Karpas-422 (cell line): Measurements from ENCODE around the gene KCND1. TPM values are rescaled to one million over a fixed set of nuclear protein-coding genes. Genes with fewer than 3 reads are reported as not detected.

Experiments
- DNase-seq: peaks from one replicate; pipeline ENCODE4 v3.0.0-alpha.2; 2015
- H2AFZ ChIP-seq: fragments of 200-600 bp; sonication (generic); 2 replicates; pipeline ENCODE4 v1.6.1; 2014; ENCODE audit warnings: antibody characterized with exemption, low read length, mixed read lengths
- H3K27ac ChIP-seq: fragments of 200-600 bp; sonication (generic); 2 replicates; pipeline ENCODE4 v1.5.1; 2014; ENCODE audit warnings: mild to moderate bottlenecking, low read length, moderate library complexity
- H3K27me3 ChIP-seq: fragments of 200-600 bp; sonication (generic); 2 replicates; pipeline ENCODE4 v1.6.1; 2014; ENCODE audit warnings: low read length, mixed read lengths
- H3K36me3 ChIP-seq: fragments of 200-600 bp; sonication (generic); 2 replicates; pipeline ENCODE4 v1.6.1; 2014; ENCODE audit warnings: low read length, mixed read lengths; ENCODE audit not compliant: insufficient read depth
- H3K4me1 ChIP-seq: fragments of 200-600 bp; sonication (generic); 2 replicates; pipeline ENCODE4 v1.6.1; 2014; ENCODE audit warnings: mild to moderate bottlenecking, low read length, mixed read lengths
- H3K4me2 ChIP-seq: fragments of 200-600 bp; sonication (generic); 2 replicates; pipeline ENCODE4 v1.6.1; 2014; ENCODE audit warnings: low read length, low read depth, mild to moderate bottlenecking; ENCODE audit not compliant: poor library complexity, severe bottlenecking
- H3K4me3 ChIP-seq: fragments of 200-600 bp; sonication (generic); 2 replicates; pipeline ENCODE4 v1.5.1; 2014; ENCODE audit warnings: mild to moderate bottlenecking, antibody characterized with exemption, low read length, mixed read lengths
- H3K79me2 ChIP-seq: fragments of 200-600 bp; sonication (generic); 2 replicates; pipeline ENCODE4 v1.6.1; 2014; ENCODE audit warnings: mild to moderate bottlenecking, low read length, mixed read lengths
- H3K9ac ChIP-seq: fragments of 200-600 bp; sonication (generic); 2 replicates; pipeline ENCODE4 v1.6.0; 2014; ENCODE audit warnings: low read length
- H3K9me2 ChIP-seq: fragments of 200-600 bp; sonication (generic), shearing (Covaris generic); replicated peaks from 2 replicates; pipeline ENCODE4 v1.6.0; 2014; ENCODE audit warnings: mild to moderate bottlenecking, low read length, moderate library complexity; ENCODE audit not compliant: insufficient read depth
- H3K9me3 ChIP-seq: fragments of 300-700, 200-600 bp; sonication (generic); 2 replicates; pipeline ENCODE4 v1.6.1; 2014; ENCODE audit warnings: low read length, mixed read lengths
- H4K20me1 ChIP-seq: fragments of 200-600 bp; sonication (generic); 2 replicates; pipeline ENCODE4 v1.6.1; 2014; ENCODE audit warnings: mild to moderate bottlenecking, antibody characterized with exemption, low read length, low read depth; ENCODE audit not compliant: insufficient read depth
- total RNA-seq: library from RNA; depleted of rRNA; stranded (reverse); fragments of >200 nt; shearing (Covaris generic); gene quantifications from 2 replicates; pipeline ENCODE4 v1.2.3, GENCODE V29; 2014; ENCODE audit warnings: low replicate concordance

The KCND1 gene
- total RNA-seq, 1 experiment from 2014 or later: 2.2 TPM

DNA sequence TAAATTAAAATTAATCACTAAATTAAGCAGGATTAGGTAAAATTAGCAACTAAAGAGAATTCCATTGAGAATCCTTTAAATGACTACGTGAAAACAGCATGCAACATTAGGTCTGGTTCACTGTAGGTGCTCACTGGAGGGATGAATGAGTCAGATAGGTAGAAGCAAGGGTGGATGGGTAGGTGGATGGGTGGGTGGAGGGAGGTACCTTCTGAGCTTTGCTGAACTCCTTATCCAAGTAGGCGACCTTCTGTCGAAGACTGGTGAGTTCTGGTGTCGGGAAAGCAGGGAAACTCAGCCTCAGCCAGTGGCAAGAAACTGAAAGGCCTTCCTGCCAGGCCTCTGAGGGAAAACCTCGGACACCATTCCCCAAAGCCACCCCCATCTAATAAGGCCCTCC is 27.4 kb upstream of the KCND1 start:
- H4K20me1 ChIP-seq: no peaks in the 10 kb centered on the region
- 0 out of 2 replicates have a peak, but pooled peaks cover 9% of the 10 kb centered on the region for H3K36me3 ChIP-seq
- no peak for DNase-seq
- no peak overlapping the region for H3K4me3 ChIP-seq
- no peak overlapping the region for H3K4me2 ChIP-seq
- peaks cover 17% of the 10 kb centered on the region for H3K4me1 ChIP-seq
- no peak overlapping the region for H3K9ac ChIP-seq
- no peaks in the 10 kb centered on the region for H3K9me3 ChIP-seq
- no peak overlapping the region for H3K27ac ChIP-seq
- H2AFZ ChIP-seq: no peak overlapping the region
- no peaks in the 10 kb centered on the region for H3K27me3 ChIP-seq
- H3K79me2 ChIP-seq: peaks cover 15% of the 10 kb centered on the region
- H3K9me2 ChIP-seq: no peaks in the 10 kb centered on the region

DNA sequence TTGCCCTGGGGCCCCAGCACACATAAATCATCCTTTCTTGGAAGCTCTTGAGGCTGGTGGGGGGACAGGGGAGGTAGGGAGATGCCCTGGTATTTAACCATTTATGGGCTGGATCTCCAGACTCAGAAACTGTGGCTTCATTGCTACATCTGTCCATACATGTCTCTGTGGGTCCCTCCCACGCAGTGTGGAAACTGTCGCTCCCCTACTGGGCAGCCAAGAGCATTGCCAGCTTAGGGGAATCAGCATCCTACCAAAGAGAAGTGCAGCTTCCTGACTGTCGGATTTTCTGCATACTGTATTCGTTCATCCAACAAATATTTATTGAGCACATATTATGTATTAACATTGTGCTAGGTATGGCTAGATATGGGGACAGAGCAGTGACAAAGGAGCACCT is 26.7 kb upstream of the KCND1 start:
- H4K20me1 ChIP-seq: no peaks in the 10 kb centered on the region
- no peak overlapping the region for H3K27ac ChIP-seq
- DNase-seq: no peak
- peaks cover 15% of the 10 kb centered on the region for H3K79me2 ChIP-seq
- no peak overlapping the region for H2AFZ ChIP-seq
- peaks cover 11% of the 10 kb centered on the region for H3K4me1 ChIP-seq
- no peaks in the 10 kb centered on the region for H3K9me3 ChIP-seq
- 0 out of 2 replicates have a peak, but pooled peaks cover 9% of the 10 kb centered on the region for H3K36me3 ChIP-seq
- no peaks in the 10 kb centered on the region for H3K27me3 ChIP-seq
- H3K9ac ChIP-seq: no peak overlapping the region
- no peaks in the 10 kb centered on the region for H3K9me2 ChIP-seq
- H3K4me3 ChIP-seq: no peak overlapping the region
- H3K4me2 ChIP-seq: no peak overlapping the region

DNA sequence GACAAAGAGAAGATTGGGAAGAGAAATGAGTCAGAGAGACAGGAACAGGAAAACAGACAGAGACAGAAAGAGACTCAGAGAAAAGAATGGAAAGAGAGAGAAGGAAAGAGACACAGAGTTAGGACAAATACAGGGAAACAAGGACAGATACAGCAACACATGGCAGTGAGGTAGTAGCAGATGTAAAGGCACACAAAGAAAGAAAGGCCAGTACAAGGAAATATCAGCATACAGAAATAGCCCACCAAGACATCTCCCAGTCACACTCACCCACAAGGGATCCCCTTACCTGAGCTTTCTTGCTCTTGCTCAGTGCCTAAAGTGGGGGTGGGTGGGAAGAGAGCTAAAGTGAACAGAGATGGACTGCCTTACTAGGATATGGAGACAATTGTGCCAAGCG is 26.2 kb upstream of the KCND1 start:
- Histone ChIP-seq H3K9ac (no peak overlapping the region), H3K9me3 (no peaks in the 10 kb centered on the region), H3K27ac (no peak overlapping the region), H3K4me3 (no peak overlapping the region), H3K4me1 (peaks cover 9% of the 10 kb centered on the region), H2AFZ (no peak overlapping the region), H3K36me3 (0 out of 2 replicates have a peak, but pooled peaks cover 9% of the 10 kb centered on the region), H3K4me2 (no peak overlapping the region), H4K20me1 (no peaks in the 10 kb centered on the region), H3K9me2 (no peaks in the 10 kb centered on the region), H3K79me2 (peaks cover 15% of the 10 kb centered on the region), H3K27me3 (no peaks in the 10 kb centered on the region)
- no peak for DNase-seq

DNA sequence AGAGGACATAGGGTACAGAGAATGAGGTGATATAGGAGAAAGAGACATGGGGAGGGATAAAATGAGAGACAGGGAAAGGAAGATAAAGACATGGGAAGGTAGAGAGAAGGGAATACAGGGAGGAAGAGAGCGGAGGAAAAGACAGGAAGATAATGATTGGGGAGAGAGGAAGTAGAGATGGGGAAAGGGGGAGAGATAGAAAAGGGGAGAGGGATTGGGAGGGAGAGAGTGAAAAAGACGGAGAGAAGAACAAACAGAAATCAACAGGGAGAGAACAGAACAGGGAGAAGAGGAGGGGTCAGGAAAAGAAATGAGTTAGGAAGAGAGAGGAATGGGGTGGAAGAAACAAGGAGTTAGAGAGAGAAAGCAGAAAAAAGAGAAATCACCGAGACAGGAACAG is 25.8 kb upstream of the KCND1 start:
- H4K20me1 ChIP-seq: no peaks in the 10 kb centered on the region
- no peak overlapping the region for H2AFZ ChIP-seq
- no peak for DNase-seq
- H3K9me2 ChIP-seq: no peaks in the 10 kb centered on the region
- no peaks in the 10 kb centered on the region for H3K27me3 ChIP-seq
- H3K36me3 ChIP-seq: 0 out of 2 replicates have a peak, but pooled peaks cover 9% of the 10 kb centered on the region
- H3K4me2 ChIP-seq: no peak overlapping the region
- no peak overlapping the region for H3K4me3 ChIP-seq
- peaks cover 15% of the 10 kb centered on the region for H3K79me2 ChIP-seq
- H3K27ac ChIP-seq: no peak overlapping the region
- H3K4me1 ChIP-seq: peaks cover 7% of the 10 kb centered on the region; the same call in 1 of the 2 replicates
- H3K9me3 ChIP-seq: no peaks in the 10 kb centered on the region
- H3K9ac ChIP-seq: no peak overlapping the region

DNA sequence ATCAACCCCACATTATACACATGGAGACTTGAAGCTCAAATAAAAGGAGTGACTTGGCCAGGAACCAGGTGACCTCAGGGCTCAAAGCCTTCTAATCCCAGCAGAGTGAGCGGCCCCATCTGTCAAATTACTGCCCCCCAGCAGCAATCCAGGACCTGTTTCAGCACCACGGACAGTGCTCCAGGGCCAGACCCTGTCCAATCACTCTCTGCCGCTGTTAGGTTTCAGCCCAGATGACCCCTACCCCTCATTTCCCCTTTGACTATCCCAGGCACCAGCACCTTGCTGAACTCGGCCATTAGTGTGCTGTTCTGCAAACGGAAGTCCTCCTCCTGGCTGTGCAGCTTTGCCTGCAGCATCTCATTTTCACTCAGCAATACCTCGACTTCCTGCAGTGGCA is 25.3 kb upstream of the KCND1 start:
- H4K20me1 ChIP-seq: no peaks in the 10 kb centered on the region
- no peak overlapping the region for H3K27ac ChIP-seq
- no peak overlapping the region for H3K4me3 ChIP-seq
- no peak overlapping the region for H3K9ac ChIP-seq
- H3K9me2 ChIP-seq: no peaks in the 10 kb centered on the region
- no peaks in the 10 kb centered on the region for H3K27me3 ChIP-seq
- 0 out of 2 replicates have a peak, but pooled peaks cover 9% of the 10 kb centered on the region for H3K36me3 ChIP-seq
- peaks cover 15% of the 10 kb centered on the region for H3K79me2 ChIP-seq
- H3K4me1 ChIP-seq: peaks cover 7% of the 10 kb centered on the region; the same call in 1 of the 2 replicates
- H3K9me3 ChIP-seq: no peaks in the 10 kb centered on the region
- no peak overlapping the region for H2AFZ ChIP-seq
- peak; percentile 47 for DNase-seq
- H3K4me2 ChIP-seq: no peak overlapping the region

DNA sequence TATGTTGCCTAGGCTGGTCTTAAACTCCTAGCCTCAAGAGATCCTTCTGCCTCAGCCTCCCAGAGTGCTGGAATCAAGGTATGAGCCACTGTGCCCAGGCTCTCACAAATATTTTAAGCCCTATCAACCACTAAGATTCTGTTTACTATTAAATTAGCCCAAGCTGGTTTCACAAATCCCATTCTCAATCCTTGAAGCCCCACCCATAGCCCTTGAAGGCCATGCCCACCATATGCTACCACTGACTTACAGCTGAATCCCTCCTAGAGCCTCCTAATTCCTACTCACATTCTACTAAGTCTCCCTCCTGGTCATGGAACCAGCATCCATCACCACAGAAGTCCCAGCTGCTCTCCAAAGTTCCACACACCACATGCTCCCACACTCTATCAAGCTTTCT is 20.7 kb upstream of the KCND1 start:
- Histone ChIP-seq H3K27ac (no peak overlapping the region), H3K4me1 (no peaks in the 10 kb centered on the region), H3K4me3 (no peak overlapping the region), H4K20me1 (no peaks in the 10 kb centered on the region), H3K79me2 (no peaks in the 10 kb centered on the region), H3K36me3 (no peaks in the 10 kb centered on the region; the same call in 1 of the 2 replicates), H3K4me2 (no peak overlapping the region), H3K9me2 (no peaks in the 10 kb centered on the region), H3K9ac (no peak overlapping the region), H2AFZ (no peak overlapping the region), H3K9me3 (no peaks in the 10 kb centered on the region), H3K27me3 (no peaks in the 10 kb centered on the region)
- DNase-seq: no peak

DNA sequence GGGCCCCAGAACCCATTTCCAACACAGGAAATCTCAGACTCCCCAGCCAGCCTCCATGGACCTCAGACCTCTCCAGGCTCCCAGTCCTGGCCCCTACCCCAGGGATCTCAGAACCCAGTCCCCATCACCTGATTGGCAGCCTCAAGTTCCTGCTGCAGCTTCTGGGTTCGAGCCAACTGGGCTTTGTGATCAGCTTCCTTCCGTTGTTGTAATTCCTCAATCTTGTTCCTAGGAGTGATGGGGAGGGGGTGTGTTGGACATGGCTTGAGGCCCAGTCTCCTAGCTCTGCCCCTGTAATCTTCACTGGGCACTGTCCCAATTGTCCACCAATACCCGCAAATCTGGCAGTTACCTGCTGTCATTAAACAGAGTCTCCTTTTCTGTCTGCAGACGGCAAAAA is 17.8 kb upstream of the KCND1 start:
- Histone ChIP-seq H3K27ac (no peak overlapping the region), H3K36me3 (no peaks in the 10 kb centered on the region; the same call in 1 of the 2 replicates), H2AFZ (no peak overlapping the region), H3K4me1 (no peaks in the 10 kb centered on the region), H3K4me3 (no peak overlapping the region), H3K27me3 (no peaks in the 10 kb centered on the region), H3K4me2 (no peak overlapping the region), H3K9me3 (no peaks in the 10 kb centered on the region), H4K20me1 (no peaks in the 10 kb centered on the region), H3K9ac (no peak overlapping the region), H3K79me2 (no peaks in the 10 kb centered on the region), H3K9me2 (no peaks in the 10 kb centered on the region)
- no peak for DNase-seq

DNA sequence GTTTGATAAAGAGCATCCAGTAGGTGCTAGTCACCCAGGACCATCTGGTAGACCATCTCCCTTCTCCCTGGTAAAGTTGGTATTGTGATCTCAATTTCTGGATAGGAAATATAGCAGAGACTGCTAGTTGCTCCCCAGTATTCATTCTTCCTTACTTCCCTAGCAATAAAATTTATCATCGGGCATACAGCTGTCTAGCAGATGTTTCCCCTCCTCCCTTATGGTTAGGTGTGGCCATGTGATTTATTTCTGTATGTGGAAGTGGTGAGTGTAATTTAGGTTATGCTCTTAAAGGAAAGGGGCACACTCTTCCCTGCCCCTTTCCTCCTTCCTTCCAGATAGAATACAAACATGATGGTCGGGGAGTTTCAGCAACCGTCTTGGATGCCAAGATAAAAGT is 12.3 kb upstream of the KCND1 start:
- Histone ChIP-seq H3K4me3 (no peak overlapping the region), H3K9ac (no peak overlapping the region), H3K4me2 (no peak overlapping the region), H3K27me3 (no peaks in the 10 kb centered on the region), H3K79me2 (no peaks in the 10 kb centered on the region), H3K36me3 (no peaks in the 10 kb centered on the region), H2AFZ (no peak overlapping the region), H4K20me1 (no peaks in the 10 kb centered on the region), H3K9me2 (no peaks in the 10 kb centered on the region), H3K27ac (no peak overlapping the region), H3K9me3 (no peaks in the 10 kb centered on the region), H3K4me1 (no peaks in the 10 kb centered on the region)
- DNase-seq: no peak

DNA sequence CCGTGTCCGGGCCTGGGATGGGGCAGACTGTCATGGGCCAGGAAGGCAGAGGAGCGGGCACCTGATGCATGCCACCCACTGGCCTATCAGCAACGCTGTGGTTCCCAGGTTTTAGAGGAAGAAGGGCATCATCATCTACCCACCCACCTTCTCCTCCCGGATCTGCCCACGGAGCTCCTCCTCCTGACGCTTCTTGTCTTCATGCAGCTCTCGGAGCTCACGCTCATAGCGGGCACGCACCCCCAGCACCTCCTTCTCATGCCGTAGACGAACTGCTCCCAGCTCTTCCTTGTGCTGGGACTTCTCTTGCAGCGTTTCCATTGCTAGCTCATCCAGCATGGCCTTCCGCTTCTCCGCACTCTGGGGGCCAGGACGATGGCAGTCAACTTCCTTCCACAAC is 11.4 kb upstream of the KCND1 start:
- Histone ChIP-seq H3K9ac (no peak overlapping the region), H2AFZ (no peak overlapping the region), H3K4me2 (no peak overlapping the region), H3K4me3 (no peak overlapping the region), H3K9me2 (no peaks in the 10 kb centered on the region), H3K9me3 (no peaks in the 10 kb centered on the region), H3K36me3 (no peaks in the 10 kb centered on the region), H4K20me1 (no peaks in the 10 kb centered on the region), H3K27ac (no peak overlapping the region), H3K79me2 (no peaks in the 10 kb centered on the region), H3K4me1 (no peaks in the 10 kb centered on the region), H3K27me3 (no peaks in the 10 kb centered on the region)
- DNase-seq: no peak
